GM19025 (cell line): ENCODE data around the gene CLCN1.

Experiments
- ATAC-seq: cut with Tn5 transposase; IDR thresholded peaks from one replicate; pipeline ENCODE4 v1.9.1; 2021; ENCODE audit warnings: mild to moderate bottlenecking, low read depth, moderate library complexity; ENCODE audit not compliant: unreplicated experiment

CLCN1 gene

GRCh38 chr7:143394777-143395176, 78.9 kb downstream of the CLCN1 start:
- no peak for ATAC-seq

GRCh38 chr7:143395187-143396149, 79.6 kb downstream of the CLCN1 start:
- ATAC-seq, result no peak

GRCh38 chr7:143396182-143396581, 80.3 kb downstream of the CLCN1 start:
- no peak for ATAC-seq

GRCh38 chr7:143396625-143397556, 81.0 kb downstream of the CLCN1 start:
- no peak for ATAC-seq

- ATAC-seq, result no peak
Measured at GRCh38 chr7:143397710-143398530, 82.0 kb downstream of the CLCN1 start.

- ATAC-seq, result no peak
Measured at GRCh38 chr7:143398616-143399015, 82.7 kb downstream of the CLCN1 start.

GRCh38 chr7:143399151-143399550, 83.2 kb downstream of the CLCN1 start:
- ATAC-seq, result no peak

GRCh38 chr7:143399642-143400041, 83.7 kb downstream of the CLCN1 start:
- ATAC-seq, result no peak

- no peak for ATAC-seq
Measured at GRCh38 chr7:143401265-143401664, 85.4 kb downstream of the CLCN1 start.
